Stimulated activated CD4-positive, alpha-beta T cell treated with anti-CD3 and anti-CD28 coated beads, Interleukin-4, amount 100 ng/mL, for 4 hours (primary cell): ENCODE results near the gene LRBA.
"Not testable (repeated sequence)": the region's sequence is repeated elsewhere in the genome, so short reads cannot be mapped to it uniquely, and the experiment has no call there.

Experiments used
- DNase-seq, 2 experiments: peaks; one replicate each; pipeline ENCODE4 v3.0.0-alpha.2; 2020

Gene LRBA

DNA sequence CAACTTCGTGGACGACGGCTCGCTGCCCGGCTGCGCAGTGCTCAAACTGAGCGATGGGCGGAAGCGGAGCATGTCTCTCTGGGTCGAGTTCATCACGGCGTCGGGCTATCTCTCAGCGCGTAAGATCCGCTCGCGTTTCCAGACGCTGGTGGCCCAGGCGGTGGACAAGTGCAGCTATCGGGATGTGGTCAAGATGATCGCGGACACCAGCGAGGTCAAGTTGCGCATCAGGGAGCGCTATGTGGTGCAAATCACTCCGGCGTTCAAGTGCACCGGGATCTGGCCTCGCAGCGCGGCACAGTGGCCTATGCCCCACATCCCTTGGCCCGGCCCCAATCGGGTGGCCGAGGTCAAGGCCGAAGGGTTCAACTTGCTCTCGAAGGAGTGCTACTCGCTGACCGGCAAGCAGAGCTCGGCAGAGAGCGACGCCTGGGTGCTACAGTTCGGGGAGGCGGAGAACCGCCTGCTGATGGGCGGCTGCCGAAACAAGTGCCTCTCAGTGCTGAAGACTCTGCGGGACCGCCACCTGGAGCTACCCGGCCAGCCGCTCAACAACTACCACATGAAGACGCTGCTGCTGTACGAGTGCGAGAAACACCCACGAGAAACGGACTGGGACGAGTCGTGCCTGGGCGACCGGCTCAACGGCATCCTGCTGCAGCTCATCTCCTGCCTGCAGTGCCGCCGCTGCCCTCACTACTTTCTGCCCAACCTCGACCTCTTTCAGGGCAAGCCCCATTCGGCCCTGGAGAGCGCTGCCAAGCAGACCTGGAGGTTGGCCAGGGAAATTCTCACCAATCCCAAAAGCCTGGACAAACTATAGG, 431.6 kb downstream of the LRBA start:
- DNase-seq: no peak

DNA sequence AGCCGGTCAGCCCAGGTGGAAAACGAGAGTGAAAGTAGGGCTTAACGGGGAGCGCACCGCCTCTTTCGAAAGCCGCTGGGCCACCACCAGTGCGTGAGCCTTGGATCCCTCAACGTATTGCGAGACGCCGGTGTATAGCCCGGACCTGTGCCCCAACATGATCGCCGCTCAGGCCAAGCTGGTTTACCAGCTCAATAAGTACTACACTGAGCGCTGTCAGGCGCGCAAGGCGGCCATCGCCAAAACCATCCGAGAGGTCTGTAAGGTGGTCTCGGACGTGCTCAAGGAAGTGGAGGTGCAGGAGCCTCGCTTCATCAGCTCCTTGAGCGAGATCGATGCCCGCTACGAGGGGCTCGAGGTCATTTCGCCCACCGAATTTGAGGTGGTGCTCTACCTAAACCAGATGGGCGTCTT, 432.2 kb downstream of the LRBA start:
- no peak for DNase-seq

DNA sequence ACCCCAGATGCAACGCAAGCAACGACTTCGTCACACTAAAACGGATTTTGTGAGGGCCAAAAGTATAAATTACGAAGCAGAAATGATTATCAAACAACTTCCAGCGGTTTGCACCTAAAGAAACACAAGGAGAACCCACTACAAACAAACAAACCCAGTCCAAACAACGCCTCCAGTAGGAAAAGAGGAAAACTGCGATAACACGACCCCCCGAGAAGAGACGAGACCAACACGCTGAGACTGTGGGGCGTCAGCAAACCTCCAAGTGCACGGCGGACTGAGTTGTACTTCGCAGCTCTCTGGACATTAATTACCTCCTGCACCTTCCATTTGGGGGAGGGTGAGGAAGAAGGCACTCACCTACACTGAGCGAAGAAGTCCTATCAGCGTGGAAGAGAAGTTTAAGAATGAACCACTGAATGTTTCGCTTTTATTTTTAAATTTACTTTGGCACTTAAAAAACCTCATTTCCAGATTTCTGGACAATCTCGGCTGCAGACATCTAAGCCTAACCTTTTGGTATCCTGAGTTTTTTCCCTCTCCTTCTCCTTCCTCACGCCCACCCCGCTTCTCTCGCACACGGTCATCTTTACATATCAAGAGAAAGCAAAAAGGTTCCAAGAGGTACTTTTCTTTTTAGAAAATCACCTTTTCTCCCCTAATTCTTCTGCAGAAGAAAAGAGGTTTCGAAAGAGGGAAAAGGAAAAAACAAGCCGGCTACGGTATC, 432.8 kb downstream of the LRBA start, which contains the start of gene MAB21L2:
TSS of gene MAB21L2 (plus strand) at position 6 of the 727 bp plus-strand sequence. CDS start 879 bp downstream, outside the sequence.
- DNase-seq: no peak

DNA sequence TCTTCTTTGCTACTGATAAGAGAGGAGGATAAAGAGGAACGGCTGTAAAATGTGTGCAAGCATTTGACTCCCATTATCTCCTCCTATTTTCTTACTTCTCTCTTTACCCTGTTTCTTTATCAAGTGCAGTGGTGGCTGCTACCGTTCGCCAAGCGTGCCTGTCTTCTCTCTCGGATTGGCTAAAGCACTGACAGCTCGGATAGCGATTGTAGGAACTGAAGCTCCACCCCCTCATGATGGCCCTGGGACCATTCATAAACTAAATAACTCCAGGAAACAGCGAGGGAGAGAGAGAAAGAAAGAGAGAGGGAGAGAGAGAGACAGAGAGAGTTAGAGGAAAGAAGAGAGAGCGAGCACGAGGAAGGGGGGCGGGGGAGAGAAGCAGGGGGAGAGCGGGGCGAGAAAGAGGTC, 433.4 kb downstream of the LRBA start:
- no peak for DNase-seq

DNA sequence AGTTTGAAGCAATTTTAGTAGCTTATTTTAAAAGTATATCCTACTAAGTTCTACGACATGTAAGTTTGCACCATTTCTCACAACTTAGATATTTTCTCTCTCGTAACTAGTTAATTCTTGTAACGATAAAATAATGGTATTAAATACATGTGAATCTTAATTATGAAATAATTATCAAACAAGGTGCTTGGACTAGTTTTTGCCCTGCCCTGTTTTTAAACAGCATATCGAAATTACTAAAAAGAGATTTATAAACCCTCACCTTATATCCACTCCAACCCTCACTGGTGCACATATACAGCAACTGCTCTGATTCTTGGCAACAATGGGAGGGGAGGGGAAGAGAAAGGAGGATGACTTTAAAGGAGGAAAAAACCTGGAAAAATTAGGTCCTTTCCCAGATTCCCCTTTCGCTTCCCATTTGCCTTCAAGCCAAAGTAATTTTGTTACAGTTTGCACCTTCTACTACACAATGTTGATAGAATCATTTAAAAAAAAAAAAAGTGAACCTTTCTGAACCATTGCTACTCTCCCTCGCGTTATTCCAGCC, 434.0 kb downstream of the LRBA start:
- DNase-seq: no peak

DNA sequence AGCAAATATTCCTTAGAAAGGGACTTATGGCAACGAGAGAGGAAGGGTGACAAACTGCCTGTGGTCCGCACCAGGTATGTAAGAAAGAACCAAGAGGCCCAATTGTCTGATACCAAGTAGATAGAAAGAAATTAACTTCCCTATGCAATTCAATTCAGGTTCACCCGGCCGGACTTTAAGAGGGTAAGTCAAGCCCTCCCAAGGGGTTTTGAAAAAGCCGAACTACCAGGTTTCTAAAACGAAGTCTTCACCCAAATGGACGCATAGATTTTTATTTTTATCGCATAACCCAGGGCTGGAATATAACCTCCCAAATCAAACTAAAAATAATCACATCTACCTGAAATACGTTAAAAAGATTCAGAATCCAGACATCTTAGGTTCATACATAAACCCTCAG, 434.8 kb downstream of the LRBA start:
- DNase-seq: no peak

DNA sequence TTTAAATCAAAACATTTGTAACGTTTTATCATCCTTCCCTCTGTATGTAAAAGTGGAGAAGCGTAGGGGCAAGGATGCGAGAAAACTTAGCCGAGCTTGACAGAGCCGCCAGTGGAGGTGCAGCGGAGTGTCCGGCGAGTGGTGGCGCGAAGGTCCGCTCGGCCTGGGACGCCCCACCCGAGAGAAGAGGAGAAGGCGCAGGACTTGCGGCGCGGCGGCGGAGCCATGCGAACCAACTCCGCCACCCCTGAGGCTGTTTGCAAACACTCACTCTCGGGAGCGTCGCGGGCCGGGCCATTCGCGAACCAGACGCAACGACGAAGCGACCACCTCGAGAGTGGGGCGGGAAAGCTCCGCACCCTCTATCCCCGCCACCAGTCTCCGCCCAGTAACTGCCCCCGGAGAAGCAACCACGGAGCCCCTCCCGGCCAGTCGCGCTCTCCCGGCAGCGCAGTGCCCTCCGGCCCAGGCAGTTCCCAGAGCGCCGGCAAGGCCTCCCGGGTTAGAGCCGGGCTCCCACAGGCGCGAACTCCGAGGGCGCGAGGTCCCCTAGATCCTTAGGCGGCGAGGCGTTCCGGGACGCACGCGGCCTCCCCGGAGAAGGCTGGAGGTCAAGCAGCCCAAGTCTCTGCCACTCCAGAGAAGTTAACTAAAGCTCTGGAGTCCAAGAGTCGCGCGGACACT, 435.4 kb downstream of the LRBA start:
- DNase-seq: no peak

DNA sequence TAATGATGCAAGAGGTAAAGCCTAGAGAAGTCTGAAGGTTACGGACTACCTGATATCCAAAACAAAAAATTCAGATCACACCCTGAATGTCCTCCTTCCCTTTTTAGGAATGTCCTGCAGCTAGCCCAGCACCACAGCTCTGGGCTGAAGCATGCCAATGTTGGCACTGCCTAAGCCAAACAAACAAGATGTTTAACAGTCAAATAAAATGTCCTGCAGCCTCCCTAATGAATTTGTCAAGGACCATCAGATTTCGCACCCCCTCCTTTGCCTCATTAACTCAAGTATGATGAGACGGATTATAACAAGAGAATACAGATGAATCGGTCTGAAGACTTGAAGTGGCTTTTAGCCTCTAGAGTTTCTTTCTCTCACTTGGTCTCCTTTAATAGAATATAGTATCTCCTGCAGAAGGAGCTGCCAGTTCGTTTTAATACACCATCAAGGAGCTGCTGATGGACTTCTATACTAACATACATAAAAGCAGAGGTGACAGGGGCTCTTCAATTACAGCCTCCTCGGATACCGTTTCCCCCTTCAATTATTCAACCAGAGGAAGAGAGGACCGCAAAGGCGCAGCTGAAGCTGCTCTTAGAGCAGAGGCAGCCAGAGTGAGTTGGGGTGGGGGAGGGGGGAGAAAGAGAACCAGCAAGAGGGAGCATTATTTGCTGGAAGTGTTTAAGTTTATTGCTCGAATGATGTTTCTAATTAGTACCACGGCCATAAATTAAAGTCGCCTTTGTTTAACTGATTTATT, 436.2 kb downstream of the LRBA start:
- no peak for DNase-seq

DNA sequence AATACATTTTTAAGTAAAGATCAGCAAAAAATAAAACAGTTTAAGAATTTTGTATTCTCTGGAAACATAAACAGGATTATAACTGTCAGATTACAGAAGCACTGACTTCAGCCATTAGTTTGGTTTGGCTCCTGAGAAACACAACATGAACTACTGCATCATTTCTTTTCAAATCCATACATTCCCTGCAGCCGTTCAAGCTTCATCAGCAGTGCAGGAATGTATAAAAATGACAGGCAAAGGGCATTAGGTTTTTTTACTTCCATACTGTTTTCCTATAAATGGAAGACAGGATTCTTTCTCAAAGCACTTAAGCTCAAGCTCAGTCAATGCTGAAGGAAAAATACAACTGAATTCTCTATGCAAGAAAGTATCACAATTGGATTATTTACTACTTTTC, 437.3 kb downstream of the LRBA start:
- DNase-seq: no peak

DNA sequence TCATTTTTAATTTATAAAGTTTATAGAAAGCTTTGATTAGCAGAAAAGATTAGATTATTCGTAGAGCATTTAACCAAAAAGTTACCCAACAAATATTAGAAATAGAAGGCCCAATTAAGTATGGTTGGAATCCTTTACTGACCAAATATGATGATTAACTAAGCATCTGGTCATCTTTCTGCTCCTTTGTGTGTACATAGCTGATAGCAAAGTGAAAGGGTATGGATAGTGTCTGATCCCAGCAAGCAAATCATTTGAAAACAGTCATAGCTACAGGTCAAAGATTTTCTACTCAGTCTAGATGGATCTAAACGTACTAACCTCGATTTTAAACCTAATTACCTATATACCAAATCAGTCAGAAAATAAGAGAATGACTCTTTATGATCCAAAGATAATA, 440.4 kb downstream of the LRBA start:
- DNase-seq: no peak

DNA sequence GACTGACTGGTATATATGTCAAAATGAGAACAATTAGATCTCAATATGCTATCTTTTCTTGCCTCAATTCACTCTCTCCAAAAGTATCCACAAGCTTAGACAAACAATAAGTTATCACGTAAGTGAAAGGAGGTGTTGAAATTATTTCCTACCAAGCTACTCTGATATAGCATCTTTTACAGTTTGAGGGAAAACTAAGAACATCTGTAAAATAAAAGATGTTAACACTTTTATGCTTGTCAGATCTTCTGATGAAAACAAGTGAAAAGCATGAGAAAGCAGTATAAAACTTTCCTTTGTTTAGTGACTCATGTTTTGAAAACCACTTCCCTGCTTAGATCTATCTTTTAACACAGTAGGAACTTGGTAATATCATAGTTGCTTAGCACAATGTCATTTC, 441.6 kb downstream of the LRBA start:
- DNase-seq: no peak

DNA sequence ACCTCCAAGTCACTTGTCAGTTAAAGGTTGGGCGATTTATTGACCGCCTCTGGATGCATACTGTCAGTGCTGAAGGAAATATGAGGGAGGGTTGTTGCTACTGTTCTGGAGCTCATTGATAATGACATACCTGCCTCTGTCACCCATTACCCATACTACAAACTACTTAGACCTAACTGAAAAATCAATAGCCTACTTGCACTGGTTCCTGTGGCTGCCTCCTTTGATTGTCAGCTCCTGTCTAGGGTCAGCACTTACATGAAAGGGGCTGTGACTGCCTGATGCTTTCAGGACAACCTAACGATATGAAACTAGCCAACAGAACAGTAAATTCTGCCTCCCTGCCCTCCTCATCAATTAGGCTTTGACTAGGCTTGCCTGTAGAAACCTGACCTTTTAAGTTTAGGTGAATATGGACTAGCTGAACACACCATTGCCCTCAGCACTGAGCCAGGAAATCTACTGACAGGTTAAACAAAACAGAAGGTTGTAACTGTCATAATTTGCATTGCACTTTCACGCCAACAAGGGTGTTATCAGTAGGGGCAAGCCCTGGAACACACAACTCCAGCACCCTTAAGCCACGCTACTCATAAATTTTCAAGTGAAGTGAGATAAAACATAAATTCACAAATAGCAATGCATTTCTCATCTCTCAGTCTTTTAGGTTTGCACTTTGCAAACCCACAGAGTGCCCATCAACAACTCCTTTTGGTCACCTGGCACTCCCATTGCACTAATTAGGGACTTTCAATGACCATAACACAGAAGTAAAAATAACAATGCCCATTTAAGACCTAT, 442.2 kb downstream of the LRBA start:
- DNase-seq: no peak

DNA sequence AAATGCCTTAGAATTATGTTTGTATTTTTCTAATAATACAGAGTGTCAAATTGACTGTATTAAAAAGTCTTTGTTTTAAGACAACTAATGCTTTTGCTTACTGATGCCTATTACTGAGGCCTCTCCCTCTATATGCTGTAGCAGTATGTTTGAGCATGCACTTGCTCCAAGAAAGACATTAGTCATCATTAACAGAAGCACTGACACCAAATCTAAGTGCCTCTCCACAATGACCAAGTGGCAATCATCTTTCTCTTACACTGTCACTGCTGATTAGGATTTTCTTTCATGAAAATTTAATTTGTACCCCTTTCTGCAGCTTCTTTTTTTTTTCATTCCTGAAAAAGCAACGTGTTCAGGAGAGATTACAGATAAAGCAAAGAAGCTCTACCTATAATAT, 444.2 kb downstream of the LRBA start:
- DNase-seq: no peak

DNA sequence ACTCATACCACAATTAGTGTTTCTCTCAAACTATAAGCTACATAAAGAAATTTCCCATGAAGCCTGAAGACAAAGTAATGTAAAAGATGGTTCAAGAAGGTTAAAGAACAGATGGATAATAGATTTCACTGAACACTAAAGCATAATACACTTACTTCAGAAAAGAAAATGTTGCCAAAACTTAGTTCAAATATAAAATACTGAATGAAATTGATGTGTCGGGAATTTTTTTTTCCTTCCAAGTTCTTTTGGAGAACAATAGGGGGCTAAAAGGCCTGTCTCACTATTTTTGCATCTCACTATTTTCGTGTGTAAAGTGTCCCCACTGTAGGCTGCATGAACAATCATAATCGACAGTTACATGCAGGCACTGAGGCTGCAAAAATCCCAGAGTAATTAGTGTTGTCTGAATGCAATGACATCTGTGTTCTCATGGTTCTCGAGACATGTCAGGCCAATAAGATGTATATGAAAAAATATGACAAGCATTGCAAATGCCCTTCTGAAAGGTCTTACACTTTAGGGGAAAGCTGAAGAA, 445.0 kb downstream of the LRBA start:
- DNase-seq: no peak

DNA sequence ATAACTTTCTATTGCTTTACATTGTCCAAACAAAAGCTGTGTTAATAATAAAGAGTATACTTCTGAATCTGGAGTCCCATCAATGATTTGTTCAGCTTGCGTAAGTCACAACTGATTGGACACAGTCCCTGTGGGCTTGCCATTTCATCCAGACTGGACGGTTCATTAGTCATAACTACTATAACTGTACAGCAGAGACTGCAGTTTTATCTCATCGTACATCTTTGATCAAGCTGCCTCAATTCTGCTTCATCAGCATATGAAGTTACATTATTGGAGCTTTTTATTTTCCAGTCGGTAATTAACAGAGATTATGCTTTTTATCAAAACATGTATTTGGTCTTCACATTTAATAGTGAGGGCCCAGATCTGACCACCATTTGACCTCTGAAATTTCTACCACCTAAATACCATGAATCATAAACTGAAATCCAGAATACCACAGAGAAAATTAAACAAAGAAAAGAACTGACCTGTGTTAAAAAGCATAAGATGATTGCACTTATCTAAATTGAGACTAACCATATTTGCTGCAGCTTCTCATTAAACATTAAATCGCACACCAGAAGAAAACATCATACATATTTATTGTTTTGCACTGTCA, 445.6 kb downstream of the LRBA start:
- no peak for DNase-seq

DNA sequence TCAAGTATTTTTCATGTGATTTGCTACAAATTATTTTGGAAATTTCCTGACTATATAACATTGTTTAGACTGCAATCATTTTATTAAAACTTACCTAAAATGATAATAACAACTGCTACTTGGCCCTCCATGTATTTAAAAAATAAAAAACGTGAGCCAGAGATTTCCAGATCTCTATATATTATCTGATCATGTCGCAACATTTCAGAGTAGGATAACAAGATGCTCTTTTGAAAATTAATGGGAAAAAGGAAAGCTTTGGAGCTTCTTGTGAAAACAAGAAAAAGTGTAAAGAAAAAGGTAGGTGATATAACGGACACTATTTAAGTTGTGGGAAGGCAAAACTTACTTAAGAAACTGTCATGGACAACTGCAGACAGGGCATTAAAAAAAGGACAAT, 448.0 kb downstream of the LRBA start:
- DNase-seq: no peak

DNA sequence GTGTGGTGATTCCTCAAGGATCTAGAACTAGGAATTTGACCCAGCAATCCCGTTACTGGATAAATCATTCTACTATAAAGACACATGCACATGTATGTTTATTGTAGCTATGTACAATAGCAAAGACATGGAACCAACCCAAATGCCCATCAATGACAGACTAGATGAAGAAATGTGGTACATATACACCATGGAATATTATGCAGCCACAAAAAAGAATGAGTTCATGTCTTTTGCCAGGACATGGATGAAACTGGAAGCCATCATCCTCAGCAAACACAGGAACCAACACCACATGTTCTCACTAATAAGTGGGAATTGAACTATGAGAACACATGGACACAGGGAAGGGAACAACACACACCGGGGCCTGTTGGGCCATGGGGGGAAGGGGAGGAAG, 450.1 kb downstream of the LRBA start:
- DNase-seq: not testable (repeated sequence)

DNA sequence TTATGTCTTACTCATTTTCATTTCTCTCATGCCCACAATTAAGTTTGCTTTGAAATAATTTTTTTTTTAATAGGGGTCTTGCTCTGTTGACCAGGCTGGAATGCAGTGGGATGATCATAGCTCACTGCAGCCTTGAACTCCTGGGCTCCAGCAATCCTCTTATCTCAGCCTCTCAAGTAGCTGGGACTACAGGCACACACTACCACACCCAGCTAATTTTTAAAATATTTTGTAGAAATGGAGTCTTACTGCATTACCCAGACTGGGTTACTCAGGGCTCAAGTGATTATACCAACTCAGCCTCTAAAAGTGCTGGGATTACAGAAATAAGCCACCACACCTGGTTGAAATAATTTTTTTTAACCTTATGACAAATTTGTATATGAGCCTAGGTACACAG, 452.3 kb downstream of the LRBA start:
- DNase-seq: no peak

DNA sequence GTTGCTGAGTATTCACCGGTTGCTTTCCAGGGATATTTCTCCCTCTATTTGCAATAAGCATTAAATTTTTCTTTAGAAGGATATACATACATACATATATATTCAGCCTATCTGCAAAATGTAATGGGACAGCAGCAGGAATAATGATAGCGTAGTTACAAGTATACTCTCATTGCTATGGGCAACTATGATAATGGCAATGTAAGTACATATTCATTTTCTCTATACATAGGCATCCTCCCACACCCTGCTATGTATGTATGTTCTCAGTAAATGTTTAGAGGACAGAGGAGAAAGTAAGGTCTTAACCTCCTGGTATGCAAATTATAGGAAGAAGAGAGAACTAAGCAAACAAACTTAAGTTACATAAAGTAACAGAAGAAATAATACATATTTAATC, 452.8 kb downstream of the LRBA start:
- no peak for DNase-seq

DNA sequence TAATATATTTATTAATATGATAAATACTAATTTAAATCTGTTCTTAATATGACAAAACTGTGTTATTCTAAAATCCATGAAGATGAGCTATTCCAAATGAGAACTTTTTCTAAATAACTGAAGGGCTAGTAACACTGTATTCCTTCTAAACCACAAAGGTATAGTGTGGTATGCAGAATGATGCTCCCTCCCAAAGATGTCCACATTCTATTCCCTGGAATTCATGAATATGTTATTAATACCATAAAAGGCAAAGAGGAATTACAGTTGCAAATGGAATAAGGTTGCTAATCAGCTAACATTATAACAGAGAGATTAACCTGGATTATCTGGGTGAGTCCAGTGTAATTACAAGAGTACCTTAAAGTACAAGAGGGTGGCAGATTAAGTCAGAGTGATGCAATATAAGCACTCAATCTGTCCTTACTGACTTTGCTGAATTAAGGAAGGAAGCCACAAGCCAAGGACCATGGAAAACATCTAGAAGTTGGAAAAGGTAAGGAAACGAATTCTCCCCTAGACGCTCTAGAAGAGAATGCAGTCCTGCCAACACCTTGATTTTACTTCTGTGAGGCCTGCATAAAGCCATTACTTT, 453.8 kb downstream of the LRBA start:
- no peak for DNase-seq

DNA sequence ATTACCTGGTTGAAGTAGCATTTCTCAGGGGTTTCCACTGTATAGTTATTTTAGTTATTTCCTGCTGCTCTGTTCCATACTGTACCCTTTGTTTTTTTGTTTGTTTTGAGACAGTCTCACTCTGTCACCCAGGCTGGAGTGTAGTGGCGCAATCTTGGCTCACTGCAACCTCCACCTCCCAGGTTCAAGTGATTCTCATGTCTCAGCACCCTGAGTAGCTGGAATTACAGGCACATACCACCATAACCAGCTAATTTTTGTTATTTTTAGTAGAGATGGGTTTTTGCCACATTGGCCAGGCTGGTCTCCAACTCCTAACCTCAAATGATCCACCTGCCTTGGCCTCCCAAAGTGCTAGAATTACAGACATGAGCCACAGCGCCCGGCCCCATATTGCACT, 457.3 kb downstream of the LRBA start:
- DNase-seq: not testable (repeated sequence)
